ENCODE measurements around the gene CSRP3.
A peak's percentile ranks its signal among the peaks of the same experiment; 100 is the strongest.
"Not testable (repeated sequence)": the region's sequence is repeated elsewhere in the genome, so short reads cannot be mapped to it uniquely, and the experiment has no call there.

The CSRP3 gene

GRCh38 chr11:19187114-19187832 is 14.5 kb downstream of the CSRP3 start:
- peak in 4 of 56 donors; percentile 2 to 28 (median 14) for DNase-seq

- DNase-seq = no peak
Observed at GRCh38 chr11:19185516-19186052, 16.2 kb downstream of the CSRP3 start.

- no peak for DNase-seq
Observed at GRCh38 chr11:19185036-19185435, 16.7 kb downstream of the CSRP3 start.

GRCh38 chr11:19183646-19184045 is 18.1 kb downstream of the CSRP3 start:
- no peak for DNase-seq

GRCh38 chr11:19181531-19182261 is 20.1 kb downstream of the CSRP3 start:
- DNase-seq = no peak

GRCh38 chr11:19176629-19177186 is 25.1 kb downstream of the CSRP3 start:
- no peak for DNase-seq

- no peak for DNase-seq
Observed at GRCh38 chr11:19173964-19174638, 27.7 kb downstream of the CSRP3 start.

- no peak for DNase-seq
Observed at GRCh38 chr11:19173004-19173689, 28.6 kb downstream of the CSRP3 start.

GRCh38 chr11:19168090-19168489 is 33.7 kb downstream of the CSRP3 start:
- no peak for DNase-seq

GRCh38 chr11:19164881-19165280 is 36.9 kb downstream of the CSRP3 start:
- no peak for DNase-seq

GRCh38 chr11:19164230-19164855 is 37.4 kb downstream of the CSRP3 start:
- DNase-seq = no peak

- DNase-seq = no peak
Observed at GRCh38 chr11:19163617-19164016, 38.2 kb downstream of the CSRP3 start.

GRCh38 chr11:19162951-19163505 is 38.8 kb downstream of the CSRP3 start:
- no peak for DNase-seq

GRCh38 chr11:19161651-19162050 is 40.1 kb downstream of the CSRP3 start:
- DNase-seq = no peak

GRCh38 chr11:19160847-19161246 is 40.9 kb downstream of the CSRP3 start:
- no peak for DNase-seq

GRCh38 chr11:19156892-19157291 is 44.9 kb downstream of the CSRP3 start:
- no peak for DNase-seq

GRCh38 chr11:19145319-19145718 is 56.5 kb downstream of the CSRP3 start:
- no peak for DNase-seq

- DNase-seq = not testable (repeated sequence)
Observed at GRCh38 chr11:19136884-19137283, 64.9 kb downstream of the CSRP3 start.

- DNase-seq = no peak
Observed at GRCh38 chr11:19134004-19134403, 67.8 kb downstream of the CSRP3 start.

Measured in nucleus accumbens (tissue), 56 donors.